Measurements from ENCODE around the gene HSPD1.

- TF ChIP-seq CTCF (IDR thresholded peaks at IDR 0.05; ENCODE audit: borderline replicate concordance, extremely low read depth, low read length, poor library complexity, severe bottlenecking) = no peak
- no peak for TF ChIP-seq EZH2 (IDR thresholded peaks at IDR 0.05; ENCODE audit: borderline replicate concordance, low read depth, low read length, severe bottlenecking)
Measured at GRCh38 chr2:197455428-197455827, 44.2 kb downstream of the HSPD1 start.

Measured in DND-41 (cell line).